Measurements from ENCODE around the gene SEC61A2.

- TF ChIP-seq EZH2 (IDR thresholded peaks at IDR 0.05; ENCODE audit: low read depth), result no peak
- no peak for TF ChIP-seq CTCF (conservative IDR thresholded peaks at IDR 0.05)
Measured at GRCh38 chr10:12202226-12202625, 72.7 kb downstream of the SEC61A2 start.
